ENCODE results near the gene PIGH. TPM values are rescaled to one million over a fixed set of nuclear protein-coding genes. Genes with fewer than 3 reads are reported as not detected.
"Not testable (repeated sequence)": the region's sequence is repeated elsewhere in the genome, so short reads cannot be mapped to it uniquely, and the experiment has no call there.

Gene PIGH
- total RNA-seq, 4 donors from 2014 or later = 22.1 to 31.4 (median 29.2) TPM

DNA sequence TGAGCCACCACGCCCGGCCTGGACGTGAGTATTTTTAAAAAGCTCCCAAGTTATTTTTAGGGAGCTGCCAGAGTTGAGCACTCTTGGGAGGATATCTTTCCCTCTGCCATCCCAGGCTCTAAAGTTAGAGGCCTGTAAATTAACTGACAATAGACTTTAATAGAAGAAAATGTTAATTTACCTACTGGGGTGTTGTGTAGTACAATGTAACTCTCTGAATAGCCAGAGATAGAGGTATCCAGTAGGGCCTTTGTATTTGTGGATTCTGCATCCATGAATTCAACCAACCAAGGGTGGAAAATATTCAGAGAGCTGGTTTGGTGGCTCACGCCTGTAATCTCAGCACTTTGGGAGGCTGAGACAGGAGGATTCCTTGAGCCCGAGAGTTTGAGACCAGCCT, 7.6 kb upstream of the PIGH start:
- H3K4me3 ChIP-seq (ENCODE audit: low read depth, poor library complexity, severe bottlenecking) = no peak overlapping the region
- TF ChIP-seq POLR2A (IDR thresholded peaks at IDR 0.05) = no peak
- TF ChIP-seq, protein P1, sequence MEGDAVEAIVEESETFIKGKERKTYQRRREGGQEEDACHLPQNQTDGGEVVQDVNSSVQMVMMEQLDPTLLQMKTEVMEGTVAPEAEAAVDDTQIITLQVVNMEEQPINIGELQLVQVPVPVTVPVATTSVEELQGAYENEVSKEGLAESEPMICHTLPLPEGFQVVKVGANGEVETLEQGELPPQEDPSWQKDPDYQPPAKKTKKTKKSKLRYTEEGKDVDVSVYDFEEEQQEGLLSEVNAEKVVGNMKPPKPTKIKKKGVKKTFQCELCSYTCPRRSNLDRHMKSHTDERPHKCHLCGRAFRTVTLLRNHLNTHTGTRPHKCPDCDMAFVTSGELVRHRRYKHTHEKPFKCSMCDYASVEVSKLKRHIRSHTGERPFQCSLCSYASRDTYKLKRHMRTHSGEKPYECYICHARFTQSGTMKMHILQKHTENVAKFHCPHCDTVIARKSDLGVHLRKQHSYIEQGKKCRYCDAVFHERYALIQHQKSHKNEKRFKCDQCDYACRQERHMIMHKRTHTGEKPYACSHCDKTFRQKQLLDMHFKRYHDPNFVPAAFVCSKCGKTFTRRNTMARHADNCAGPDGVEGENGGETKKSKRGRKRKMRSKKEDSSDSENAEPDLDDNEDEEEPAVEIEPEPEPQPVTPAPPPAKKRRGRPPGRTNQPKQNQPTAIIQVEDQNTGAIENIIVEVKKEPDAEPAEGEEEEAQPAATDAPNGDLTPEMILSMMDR (IDR thresholded peaks at IDR 0.05) = no peak
- DNase-seq (ENCODE audit: low spot score in 2 of 2) = peak in 1 of 2 donors; percentile 14
- WGBS, 2 donors = 92 to 95% methylated on average over 5 of the region's 5 CpGs
- intact Hi-C loops (cut with DNase I; ENCODE audit: low total_unique reads) = no loop called here

DNA sequence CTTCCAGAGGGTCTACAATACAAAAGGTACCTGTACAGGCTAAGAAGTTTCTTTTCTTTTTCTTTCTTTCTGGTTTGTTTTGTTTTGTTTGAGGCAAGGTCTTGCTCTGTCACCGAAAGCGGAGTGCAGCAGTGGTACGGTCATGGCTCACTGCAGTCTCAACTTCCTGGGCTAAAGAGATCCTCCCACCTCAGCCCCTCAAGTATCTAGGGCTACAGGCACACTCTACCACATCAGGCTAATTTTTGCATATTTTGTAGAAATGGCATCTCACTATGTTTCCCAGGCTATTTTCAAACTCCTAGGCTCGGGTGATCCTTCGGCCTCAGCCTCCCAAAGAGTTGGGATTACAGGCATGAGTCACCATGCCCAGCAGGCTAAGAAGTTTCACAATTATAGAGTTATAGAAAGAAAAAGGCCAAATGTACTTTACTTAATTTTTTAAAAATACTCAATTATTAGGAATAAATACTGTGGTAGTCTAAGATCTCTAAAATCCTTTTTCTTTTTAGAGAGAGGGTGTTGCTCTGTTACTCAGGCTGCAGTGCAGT, 3.0 kb upstream of the PIGH start:
- no peak for TF ChIP-seq POLR2A (IDR thresholded peaks at IDR 0.05)
- TF ChIP-seq, protein P1 (IDR thresholded peaks at IDR 0.05) = no peak
- WGBS, 2 donors = 56 to 69% methylated on average over 5 of the region's 5 CpGs
- DNase-seq (ENCODE audit: low spot score in 2 of 2) = peak in 1 of 2 donors; percentile 18
- H3K4me3 ChIP-seq (ENCODE audit: low read depth, poor library complexity, severe bottlenecking) = no peak overlapping the region
- intact Hi-C loops (cut with DNase I; ENCODE audit: low total_unique reads) = no loop called here

DNA sequence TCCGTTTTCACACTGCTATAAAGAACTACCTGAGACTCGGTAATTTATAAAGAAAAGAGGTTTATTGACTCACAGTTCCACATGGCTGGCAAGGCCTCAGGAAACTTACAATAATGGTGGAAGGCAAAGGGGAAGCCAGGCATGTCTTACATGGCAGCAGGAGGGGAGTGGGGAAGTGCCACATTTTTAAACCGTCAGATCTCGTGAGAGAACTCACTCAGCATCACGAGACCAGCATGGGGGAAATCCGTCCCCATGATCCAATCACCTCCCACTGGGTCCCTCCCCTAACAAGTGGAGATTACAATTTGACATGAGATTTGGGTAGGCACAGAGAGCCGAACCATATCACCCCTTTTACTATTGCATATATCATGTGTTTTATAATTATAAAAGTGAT, 2.0 kb upstream of the PIGH start:
- intact Hi-C loops (cut with DNase I; ENCODE audit: low total_unique reads) = no loop called here
- H3K4me3 ChIP-seq (ENCODE audit: low read depth, poor library complexity, severe bottlenecking) = no peak overlapping the region
- TF ChIP-seq POLR2A (IDR thresholded peaks at IDR 0.05) = no peak
- TF ChIP-seq, protein P1 (IDR thresholded peaks at IDR 0.05) = no peak
- DNase-seq (ENCODE audit: low spot score in 2 of 2) = peak in 1 of 2 donors; percentile 21
- WGBS, 2 donors = 71 to 77% methylated on average over 7 of the region's 7 CpGs

DNA sequence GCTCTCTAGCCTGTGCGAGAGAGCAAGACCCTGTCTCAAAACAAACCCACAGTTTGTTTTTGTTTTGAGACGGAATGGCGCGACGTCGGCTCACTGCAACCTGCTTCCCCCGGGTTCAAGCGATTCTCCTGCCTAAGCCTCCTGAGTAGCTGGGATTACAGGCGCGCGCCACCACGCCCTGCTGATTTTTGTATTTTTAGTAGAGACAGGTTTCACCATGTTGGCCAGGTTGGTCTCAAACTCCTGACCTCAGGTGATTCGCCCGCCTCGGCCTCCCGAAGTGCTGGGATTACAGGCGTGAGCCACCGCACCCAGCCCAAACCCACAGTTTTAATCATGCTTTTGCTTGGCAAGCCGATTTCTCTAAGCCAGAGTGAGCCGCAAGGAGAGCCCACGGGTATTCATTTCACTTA, 500 bp upstream of the PIGH start:
- 86 to 87% methylated on average over 19 to 21 of the region's 21 CpGs for WGBS, 2 donors
- DNase-seq (ENCODE audit: low spot score in 2 of 2) = peak in 1 of 2 donors; percentile 82
- intact Hi-C loops (cut with DNase I; ENCODE audit: low total_unique reads) = not testable (repeated sequence)

DNA sequence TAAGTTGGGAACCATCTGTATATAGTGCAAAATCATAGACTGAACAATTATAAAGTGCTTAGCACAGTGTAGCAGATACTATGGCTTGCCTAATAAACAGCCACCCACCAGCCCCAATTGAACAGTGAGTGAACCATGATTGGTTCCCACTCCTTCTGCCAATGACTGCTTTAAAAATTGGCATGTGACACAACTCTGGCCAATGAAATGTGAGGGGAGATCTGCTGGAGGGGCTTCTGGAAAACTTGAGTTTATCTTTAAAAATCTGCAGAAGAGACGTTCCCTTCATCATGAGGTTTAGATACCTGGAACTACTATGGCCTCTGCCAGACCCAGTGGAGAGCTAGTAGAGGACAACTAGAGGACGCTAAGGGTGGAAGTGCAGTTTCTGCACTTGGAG, 4.7 kb downstream of the PIGH start:
- intact Hi-C loops (cut with DNase I; ENCODE audit: low total_unique reads) = no loop called here
- WGBS, 2 donors = 90 to 93% methylated on average over 2 of the region's 2 CpGs
- DNase-seq (ENCODE audit: low spot score in 2 of 2) = peak in 1 of 2 donors; percentile 17
- TF ChIP-seq POLR2A (IDR thresholded peaks at IDR 0.05) = no peak
- TF ChIP-seq, protein P1 (IDR thresholded peaks at IDR 0.05) = no peak
- H3K4me3 ChIP-seq (ENCODE audit: low read depth, poor library complexity, severe bottlenecking) = no peak overlapping the region

More for the DNA sequence above, 500 bp upstream of the PIGH start:
- peak overlapping the region; percentile 72 for H3K4me3 ChIP-seq (ENCODE audit: low read depth, poor library complexity, severe bottlenecking)

DNA sequence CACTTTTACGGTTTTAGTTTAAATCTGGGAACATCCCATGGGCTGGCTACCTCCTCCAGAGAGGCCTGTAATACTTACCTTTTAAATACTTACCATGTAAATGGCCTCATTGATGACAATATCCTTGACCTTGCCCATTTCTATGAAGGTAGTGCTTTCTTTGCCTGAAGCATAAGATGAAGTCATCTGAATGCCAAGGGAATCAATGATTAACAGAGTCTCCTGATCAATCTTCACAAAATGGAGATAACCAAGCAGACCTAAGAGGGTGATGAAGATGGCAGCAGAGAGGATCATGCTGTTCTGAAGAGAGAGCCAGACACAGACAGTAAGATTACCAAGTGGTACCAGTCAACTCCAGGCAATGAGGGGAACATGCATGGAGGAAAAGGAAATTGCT, 6.4 kb downstream of the PIGH start:
- WGBS, 2 donors = 43% methylated on average over 1 of the region's 1 CpG
- H3K4me3 ChIP-seq (ENCODE audit: low read depth, poor library complexity, severe bottlenecking); intact Hi-C loops (cut with DNase I; ENCODE audit: low total_unique reads); DNase-seq (ENCODE audit: low spot score in 2 of 2): not testable (repeated sequence)

DNA sequence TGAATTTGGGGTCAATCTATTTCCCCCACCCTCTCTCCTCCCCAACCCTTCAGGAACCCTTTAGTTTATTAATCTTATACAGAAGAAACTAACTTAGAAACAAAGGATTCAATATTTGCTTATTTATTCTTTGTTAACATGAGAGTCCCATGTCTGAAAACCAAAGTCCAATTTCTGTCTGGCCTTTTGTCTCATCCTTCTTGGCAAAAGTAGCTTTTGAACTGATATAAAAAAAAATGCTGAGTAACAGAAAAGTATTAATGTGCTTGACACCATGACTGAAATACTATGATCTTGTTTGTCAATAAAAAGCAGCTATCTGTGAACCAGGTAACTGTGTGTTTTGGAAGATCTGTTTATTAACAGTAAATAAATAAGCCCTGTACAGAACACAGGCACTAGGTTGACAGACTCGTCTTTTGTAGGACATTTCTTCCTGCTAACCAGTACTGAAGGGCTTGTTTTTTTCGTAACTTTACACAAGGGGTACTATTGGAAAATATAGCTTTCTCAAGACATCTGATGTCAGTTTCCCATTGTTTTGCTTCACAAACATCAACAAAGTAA, 10.8 kb downstream of the PIGH start:
- no peak for DNase-seq (ENCODE audit: low spot score in 2 of 2)
- no peak overlapping the region for H3K4me3 ChIP-seq (ENCODE audit: low read depth, poor library complexity, severe bottlenecking)
- TF ChIP-seq, protein P1 (IDR thresholded peaks at IDR 0.05) = no peak
- no peak for TF ChIP-seq POLR2A (IDR thresholded peaks at IDR 0.05)
- WGBS, 2 donors = 89 to 92% methylated on average over 2 of the region's 2 CpGs
- intact Hi-C loops (cut with DNase I; ENCODE audit: low total_unique reads) = no loop called here

All from lower leg skin (tissue), 4 donors.